ENCODE measurements around the gene NLRP6.
"Not testable (repeated sequence)": the region's sequence is repeated elsewhere in the genome, so short reads cannot be mapped to it uniquely, and the experiment has no call there.

NLRP6 gene

GRCh38 chr11:278001-278951, at the start of gene NLRP6:
Gene NLRP6, plus strand, starts transcription at chr11:278407. Its CDS starts 163 bp downstream, at chr11:278570.
- no peak for DNase-seq (ENCODE audit: low read depth)

- no peak for DNase-seq (ENCODE audit: low read depth)
Observed at GRCh38 chr11:230431-230830, 47.8 kb upstream of the NLRP6 start.

GRCh38 chr11:232783-233565, 45.2 kb upstream of the NLRP6 start:
- no peak for DNase-seq (ENCODE audit: low read depth)

- DNase-seq (ENCODE audit: low read depth) = no peak
Observed at GRCh38 chr11:235180-235579, 43.0 kb upstream of the NLRP6 start.

- DNase-seq (ENCODE audit: low read depth) = no peak
Observed at GRCh38 chr11:235609-235996, 42.6 kb upstream of the NLRP6 start.

- DNase-seq (ENCODE audit: low read depth) = peak; percentile 52
Observed at GRCh38 chr11:235997-236773, 42.0 kb upstream of the NLRP6 start, which contains the start of gene SIRT3. Gene SIRT3, minus strand, starts transcription at chr11:236342. Its CDS starts 14 bp downstream, at chr11:236328.

- DNase-seq (ENCODE audit: low read depth) = peak; percentile 90
Observed at GRCh38 chr11:236774-237767, 41.1 kb upstream of the NLRP6 start, which contains the start of gene PSMD13. Gene PSMD13, plus strand, starts transcription at chr11:236976. Its CDS starts 74 bp downstream, at chr11:237050.

- DNase-seq (ENCODE audit: low read depth) = not testable (repeated sequence)
Observed at GRCh38 chr11:238346-238745, 39.9 kb upstream of the NLRP6 start.

GRCh38 chr11:240315-240714, 37.9 kb upstream of the NLRP6 start:
- no peak for DNase-seq (ENCODE audit: low read depth)

- DNase-seq (ENCODE audit: low read depth) = no peak
Observed at GRCh38 chr11:241634-242033, 36.6 kb upstream of the NLRP6 start.

- DNase-seq (ENCODE audit: low read depth) = no peak
Observed at GRCh38 chr11:244376-244775, 33.8 kb upstream of the NLRP6 start.

- DNase-seq (ENCODE audit: low read depth) = no peak
Observed at GRCh38 chr11:249062-249461, 29.1 kb upstream of the NLRP6 start.

- DNase-seq (ENCODE audit: low read depth) = no peak
Observed at GRCh38 chr11:250274-250673, 27.9 kb upstream of the NLRP6 start.

- DNase-seq (ENCODE audit: low read depth) = peak; percentile 68
Observed at GRCh38 chr11:250740-251299, 27.4 kb upstream of the NLRP6 start.

GRCh38 chr11:251550-251949, 26.7 kb upstream of the NLRP6 start:
- DNase-seq (ENCODE audit: low read depth) = no peak

GRCh38 chr11:252666-253065, 25.5 kb upstream of the NLRP6 start:
- no peak for DNase-seq (ENCODE audit: low read depth)

GRCh38 chr11:253160-253885, 24.9 kb upstream of the NLRP6 start:
- DNase-seq (ENCODE audit: low read depth) = no peak

- DNase-seq (ENCODE audit: low read depth) = no peak
Observed at GRCh38 chr11:253886-254270, 24.3 kb upstream of the NLRP6 start.

- DNase-seq (ENCODE audit: low read depth) = no peak
Observed at GRCh38 chr11:255176-255575, 23.0 kb upstream of the NLRP6 start.

GRCh38 chr11:255816-256215, 22.4 kb upstream of the NLRP6 start:
- DNase-seq (ENCODE audit: low read depth) = no peak
